NCI-H1417 treated with DMSO at 0.1 percent for 48 hours (cell line): ENCODE measurements around the gene MLLT3.
"Not testable (repeated sequence)": the region's sequence is repeated elsewhere in the genome, so short reads cannot be mapped to it uniquely, and the experiment has no call there.

Experiments
- DNase-seq: peaks from one replicate; lab custom pipeline; 2025; lab: John Stamatoyannopoulos, UW

The MLLT3 gene

DNA sequence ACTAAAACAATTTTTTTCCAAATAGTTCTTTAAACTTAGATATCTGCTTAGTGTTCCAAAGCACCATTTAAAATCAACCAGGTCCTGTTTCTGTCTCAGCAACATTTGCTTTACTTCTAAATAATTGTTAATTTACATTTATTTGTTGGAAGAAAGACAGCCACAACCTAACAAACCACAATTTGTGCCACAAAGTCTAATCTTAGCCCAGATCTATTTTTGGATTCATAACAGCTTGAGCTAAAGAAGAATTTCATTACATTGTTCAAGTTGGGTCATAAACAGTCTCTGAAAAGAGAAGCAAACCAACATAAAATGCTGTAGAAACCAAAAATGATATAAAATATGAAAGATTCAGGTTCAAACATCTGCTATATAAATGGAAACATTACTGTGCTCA lies 24.4 kb downstream of the MLLT3 start:
- DNase-seq, result no peak

DNA sequence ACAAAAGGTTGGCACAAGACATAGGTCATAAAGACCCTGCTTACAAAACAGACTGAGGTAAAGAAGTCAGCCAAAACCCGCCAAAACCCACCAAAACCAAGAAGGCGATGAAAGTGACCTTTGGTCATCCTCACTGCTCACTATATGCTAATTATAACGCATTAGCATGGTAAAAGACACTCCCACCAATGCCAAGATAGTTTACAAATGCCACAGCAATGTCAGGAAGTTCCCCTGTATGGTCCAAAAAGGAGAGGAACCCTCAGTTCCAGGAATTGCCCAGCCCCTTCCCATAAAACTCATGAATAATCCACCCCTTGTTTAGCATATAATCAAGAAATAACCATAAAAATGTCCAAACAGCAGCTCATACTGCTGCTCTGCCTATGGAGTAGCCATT lies 27.7 kb downstream of the MLLT3 start:
- DNase-seq, result no peak

DNA sequence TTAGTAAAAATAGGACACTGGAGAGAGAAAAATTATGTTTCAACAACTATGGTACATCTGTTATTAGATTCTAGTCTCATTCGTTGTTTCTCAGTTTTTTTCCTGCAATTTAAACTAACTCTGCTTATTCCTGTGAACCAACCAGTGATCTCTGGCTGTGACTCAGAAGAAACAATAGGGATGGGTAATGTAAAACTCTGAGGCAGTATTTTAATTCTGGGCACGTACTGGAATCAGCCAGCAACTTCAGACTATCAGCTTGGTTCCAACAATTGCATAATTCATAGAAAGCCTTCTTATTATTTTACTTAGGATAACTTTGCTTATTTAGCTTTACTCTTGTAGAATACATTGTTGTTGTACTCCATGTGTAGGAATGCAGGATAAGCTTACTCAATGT lies 28.8 kb downstream of the MLLT3 start:
- DNase-seq, result no peak

DNA sequence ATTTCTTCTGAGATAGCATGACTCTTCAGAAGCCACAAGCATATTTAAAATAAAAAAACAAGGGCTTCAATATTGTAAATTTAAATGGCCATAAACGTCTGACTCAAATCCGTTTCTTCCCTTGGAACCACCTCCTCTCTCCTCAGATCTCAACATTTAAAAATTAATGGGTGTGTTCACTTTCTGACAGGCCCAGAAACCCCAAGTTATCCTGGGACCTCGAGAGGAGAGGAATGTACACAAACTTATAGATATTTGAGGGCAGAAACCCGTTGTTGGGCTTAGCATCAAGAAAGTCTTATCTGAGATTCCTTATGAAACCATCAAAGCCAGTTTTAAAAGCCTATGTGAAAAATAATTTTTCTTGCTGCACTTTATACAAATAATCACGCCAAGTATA lies 29.2 kb downstream of the MLLT3 start:
- no peak for DNase-seq

DNA sequence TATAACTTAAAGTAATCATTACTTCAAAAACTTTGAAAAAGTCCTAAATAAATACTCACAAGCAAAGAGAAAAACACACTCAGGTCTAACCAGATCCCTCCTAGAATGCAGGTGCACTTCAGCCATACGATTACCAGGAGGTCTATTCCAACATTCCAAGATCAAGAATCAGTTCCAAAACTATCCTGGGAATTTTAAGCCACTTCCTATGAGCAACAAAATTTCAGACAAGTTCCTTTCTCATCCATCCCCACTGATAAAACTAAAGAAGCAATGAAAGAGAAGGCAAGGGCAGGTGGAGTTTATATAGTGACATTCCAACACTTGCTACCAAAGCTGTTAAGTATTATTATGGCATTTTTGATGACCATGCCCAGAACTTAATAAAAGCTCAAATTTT lies 29.6 kb downstream of the MLLT3 start:
- no peak for DNase-seq

DNA sequence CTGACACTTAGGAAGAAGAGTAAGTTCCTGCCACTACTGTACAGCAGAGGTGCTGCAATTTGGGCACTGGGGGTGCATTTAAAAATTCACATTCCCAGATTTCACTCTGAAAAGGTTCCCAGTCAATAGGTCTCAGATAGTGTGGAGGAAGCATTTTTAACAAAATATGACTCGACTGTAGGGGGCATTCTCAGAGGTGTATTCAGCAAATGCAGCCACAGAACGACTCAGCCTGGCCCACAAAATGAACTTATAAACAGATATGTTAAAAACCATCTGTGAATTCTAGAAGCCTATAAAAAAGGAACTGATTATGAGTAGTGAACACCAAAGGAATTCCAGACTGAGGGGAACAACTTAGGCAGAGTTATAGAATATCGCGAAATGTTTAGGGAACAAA lies 31.1 kb downstream of the MLLT3 start:
- no peak for DNase-seq

DNA sequence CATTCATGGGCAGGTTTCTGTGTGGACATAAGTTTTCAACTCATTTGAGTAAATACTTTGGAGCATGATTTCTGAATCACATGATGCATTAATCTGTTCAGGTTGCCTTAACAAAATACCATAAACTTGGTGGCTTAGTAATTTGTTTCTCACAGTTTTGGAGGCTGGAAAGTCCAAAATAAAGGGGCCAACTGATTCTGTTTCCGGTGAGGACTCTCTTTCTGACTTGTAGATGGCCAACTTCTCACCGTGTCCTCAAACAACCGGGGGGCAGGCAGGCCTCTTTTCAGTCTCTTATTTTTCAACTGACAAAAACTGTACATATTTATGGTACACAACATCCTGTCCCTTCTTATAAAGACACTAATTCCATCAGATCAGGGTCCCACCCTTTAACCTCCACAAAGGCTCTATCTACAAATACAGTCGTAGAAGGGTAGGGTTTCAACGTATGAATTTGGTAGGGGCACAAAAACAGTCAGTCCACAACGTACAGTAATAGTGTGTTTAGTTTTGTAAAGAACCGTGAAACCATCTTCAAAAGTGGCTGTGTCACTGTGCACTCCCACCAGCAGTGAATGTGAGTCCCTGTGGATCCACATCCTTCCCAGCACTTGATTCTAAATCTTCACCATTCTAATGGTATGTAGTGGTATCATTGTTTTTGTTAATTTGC lies 37.2 kb downstream of the MLLT3 start:
- DNase-seq, result no peak

DNA sequence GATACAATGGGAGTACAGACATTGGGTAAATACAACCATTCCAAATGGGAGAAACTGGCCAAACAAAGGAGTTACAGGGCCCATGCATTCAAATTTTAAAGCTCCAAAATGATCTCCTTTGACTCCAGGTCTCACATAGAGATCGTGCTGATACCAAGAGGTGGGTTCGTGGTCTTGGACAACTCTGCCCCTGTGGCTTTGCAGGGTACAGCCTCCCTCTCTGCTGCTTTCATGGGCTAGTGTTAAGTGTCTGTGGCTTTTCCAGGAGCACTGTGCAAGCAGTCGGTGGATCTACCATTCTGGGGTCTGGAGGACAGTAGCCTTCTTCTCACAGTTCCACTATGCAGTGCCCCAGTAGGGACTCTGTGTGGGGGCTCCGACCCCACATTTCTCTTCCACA lies 39.2 kb downstream of the MLLT3 start:
- not testable (repeated sequence) for DNase-seq

DNA sequence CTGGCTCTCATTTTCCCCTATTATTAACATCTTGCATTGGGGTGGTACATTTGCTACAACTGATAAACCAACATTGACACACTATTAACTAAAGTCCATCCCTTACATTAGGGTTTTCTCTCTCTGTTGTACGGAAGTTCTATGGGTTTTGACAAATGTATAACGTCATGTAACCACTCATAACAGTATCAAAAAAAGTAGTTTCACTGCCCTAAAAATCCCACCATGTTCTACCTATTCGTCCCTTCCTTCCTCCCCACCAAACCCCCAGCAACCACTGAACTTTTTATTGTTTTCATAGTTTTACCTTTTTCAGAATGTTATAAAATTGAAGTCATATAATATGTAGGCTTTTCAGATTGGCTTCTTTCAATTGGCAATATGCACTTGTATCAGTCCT lies 40.1 kb downstream of the MLLT3 start:
- DNase-seq, result no peak

DNA sequence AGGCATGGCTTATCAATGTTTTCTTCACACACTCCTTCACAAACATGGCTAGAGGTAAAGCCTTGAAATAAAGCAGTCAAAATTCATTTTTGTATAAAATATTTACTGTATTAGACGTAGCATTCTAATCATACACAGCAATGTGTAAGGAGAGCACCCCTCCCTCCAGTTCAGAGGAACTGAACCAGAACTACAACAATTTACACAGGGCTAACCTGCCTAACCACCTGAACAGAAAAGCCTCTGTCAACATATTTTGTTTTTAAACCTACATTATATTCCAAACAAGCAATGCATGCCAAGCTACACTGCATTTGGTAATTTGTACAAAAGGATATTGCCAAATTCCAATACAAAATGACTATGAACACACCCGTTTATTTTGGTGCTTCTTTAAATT lies 41.6 kb downstream of the MLLT3 start:
- no peak for DNase-seq

DNA sequence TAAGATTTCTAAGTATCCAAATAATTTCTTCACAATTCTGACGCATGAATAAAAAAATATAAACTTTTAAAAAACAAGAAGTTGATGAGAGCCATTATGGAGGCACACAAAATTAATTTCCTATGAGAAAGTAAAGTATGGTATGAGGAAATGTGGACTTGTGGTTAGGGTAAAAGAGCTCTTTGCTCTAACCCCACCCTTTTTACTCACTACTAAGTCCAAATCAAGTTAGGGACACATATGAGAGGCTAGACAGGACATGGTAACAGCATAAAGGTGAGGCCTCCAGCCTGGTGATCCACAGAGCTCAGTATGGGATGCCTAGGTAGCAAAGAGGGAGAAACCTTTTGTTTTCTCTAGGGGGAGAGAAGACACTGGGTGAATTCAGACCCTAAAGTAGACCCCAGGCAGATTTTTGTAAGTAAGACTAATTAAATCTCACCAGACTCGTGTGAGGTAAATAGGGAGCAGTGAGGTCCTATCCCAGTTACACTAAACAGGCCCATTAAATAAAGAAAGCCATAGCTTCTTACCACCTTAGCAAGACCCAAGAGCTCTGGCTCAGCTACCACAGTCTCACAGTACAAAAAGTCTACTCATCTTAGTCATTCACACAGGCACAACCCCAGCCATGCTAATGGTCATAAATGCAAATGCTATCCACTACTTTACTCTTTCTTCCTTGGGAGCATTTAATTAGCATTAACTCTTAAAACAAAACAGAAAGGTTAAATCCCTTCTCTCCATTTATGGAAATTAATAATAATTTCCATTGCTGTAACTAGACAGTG lies 42.6 kb downstream of the MLLT3 start:
- DNase-seq, result no peak

DNA sequence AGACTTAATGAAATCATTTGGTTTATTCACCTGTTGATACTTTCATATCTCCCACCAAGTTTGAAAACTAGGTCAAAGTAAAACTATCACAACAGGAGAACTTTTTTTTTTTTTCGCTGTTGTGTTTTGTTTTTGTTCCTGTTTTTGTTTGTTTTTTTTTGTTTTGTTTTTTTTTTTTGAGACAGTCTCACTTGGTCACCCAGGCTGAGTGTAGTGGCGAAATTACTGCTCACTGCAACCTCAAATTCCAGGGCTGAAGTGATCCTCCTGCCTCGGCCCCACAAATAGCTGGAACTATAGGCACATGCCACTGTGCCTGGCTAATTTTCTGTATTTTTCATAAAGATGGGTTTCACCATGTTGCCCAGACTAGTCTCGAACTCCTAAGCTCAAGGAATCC lies 49.3 kb downstream of the MLLT3 start:
- no peak for DNase-seq

DNA sequence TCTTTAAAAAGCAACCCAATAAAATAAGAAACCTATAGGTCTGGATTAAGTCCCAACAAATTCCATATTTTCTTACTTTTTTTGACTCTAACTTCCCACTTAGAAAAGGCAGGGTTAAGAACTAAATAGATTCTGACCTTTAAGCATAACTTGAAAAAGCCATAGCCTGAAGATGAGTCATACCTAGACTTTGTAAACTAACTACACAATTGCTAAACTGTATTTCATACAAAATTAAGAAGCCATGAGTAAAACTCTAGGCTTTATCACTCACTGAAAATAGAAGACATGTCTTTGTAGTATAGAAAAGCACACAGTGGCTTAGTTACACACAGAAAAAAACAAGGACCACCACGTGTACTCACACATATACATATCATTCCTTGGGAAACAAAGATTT lies 51.5 kb downstream of the MLLT3 start:
- DNase-seq, result no peak

DNA sequence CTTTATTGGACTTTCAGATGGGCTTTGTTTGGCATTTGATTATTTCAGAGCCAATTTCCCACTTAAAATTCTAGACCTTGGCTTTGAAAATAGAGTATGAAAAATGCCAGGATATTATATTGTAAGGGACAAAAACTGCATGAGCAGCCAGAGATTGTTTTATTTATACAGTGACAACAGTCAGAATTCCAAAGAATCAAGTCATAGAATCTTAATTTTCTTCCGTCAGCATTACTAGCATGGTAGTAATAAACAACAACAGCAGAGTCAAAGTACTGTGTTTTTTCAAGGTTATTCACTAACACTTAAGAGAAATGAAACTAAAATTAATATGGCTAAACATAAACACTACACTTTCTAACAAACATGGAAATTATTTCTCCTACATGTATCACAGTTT lies 52.2 kb downstream of the MLLT3 start:
- DNase-seq, result no peak

DNA sequence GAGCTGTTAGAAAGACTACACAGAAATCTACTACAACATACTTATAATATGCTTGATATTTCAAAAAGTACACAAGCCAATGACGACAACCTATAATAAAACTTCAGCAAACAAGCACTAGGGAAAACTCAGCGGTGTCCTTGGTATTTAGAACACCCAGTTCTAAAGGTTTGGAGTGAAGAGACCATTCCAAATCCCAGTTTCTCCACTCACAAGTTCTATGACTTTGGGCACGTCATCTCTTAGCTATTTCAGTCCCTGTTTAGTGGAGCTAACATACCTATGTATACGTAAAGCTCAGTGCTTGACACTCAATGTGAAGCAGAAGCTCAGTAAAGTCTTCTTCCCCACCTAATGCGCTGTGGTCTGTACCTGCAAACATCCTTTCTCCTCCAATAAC lies 52.8 kb downstream of the MLLT3 start:
- DNase-seq, result no peak

DNA sequence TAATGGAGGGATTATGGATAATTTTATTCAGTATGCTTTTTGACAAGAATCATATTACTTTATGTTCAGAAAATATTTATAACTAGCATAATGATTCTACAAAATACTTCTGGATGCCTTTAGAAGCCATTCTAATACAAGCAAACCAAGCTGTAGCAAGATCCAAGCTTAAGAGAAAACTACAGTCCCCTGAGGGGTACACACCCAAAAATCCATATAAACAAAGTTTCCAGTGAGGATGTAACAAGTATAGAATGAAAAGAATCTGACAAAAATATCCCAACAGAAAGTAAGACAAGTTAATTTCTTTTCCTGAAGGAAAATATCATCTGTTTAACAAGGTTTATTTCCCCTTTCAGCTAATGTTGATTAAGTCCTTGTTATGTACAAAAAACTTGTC lies 53.9 kb downstream of the MLLT3 start:
- DNase-seq, result no peak

DNA sequence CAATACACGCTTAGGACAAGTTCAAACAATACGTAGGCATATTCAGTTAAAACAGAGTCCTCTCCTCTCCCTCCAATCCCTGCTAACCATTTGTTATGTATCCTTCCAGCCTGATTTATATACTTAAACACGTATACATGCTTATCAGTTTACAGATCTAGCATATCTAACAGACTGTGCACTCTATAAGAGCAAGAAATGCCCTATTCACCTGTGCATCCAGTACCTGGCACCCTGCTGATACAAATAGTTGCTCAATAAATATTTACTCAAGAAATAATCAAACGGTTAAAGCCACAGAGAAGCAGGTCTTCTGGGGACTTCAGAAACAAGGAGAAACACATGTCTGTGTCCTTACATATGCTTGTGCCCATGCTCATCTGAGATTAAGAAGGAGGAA lies 55.9 kb downstream of the MLLT3 start:
- DNase-seq, result no peak

DNA sequence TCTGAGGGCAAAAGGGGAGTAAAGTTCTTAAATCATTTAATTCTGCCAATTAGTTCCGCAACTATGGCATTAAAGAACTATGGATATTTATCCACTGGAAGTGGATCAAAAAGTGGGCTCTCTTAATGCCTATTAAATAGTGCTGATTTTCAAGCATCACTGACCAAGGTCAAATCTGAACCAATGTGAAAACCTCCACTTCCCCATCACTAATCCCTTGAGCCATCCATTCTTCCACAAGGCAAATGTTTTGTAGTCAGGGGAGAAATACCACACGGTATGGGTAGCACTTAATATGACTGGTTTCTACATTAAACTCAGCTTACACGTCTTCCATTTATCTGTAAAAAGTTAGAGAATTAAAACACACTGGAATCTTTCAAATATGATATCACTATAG lies 57.6 kb downstream of the MLLT3 start:
- no peak for DNase-seq

DNA sequence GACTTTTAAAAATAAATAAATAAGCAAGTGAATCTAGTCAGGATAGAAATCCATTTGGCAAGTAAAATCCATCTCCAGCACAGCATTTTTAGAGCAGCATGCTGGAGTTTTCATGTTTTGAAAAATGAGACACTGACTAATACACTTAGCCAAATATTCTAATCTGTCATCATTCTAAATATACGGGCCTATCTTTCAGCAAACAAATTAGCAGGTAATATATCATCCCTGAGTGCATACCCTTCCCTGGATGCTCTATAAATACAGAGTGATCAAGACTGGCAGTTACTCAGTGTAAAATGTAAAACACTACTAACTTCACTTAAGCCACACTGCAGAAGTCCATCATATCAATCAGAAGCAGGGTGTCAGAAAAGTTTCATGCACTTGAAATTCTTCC lies 58.4 kb downstream of the MLLT3 start:
- no peak for DNase-seq

DNA sequence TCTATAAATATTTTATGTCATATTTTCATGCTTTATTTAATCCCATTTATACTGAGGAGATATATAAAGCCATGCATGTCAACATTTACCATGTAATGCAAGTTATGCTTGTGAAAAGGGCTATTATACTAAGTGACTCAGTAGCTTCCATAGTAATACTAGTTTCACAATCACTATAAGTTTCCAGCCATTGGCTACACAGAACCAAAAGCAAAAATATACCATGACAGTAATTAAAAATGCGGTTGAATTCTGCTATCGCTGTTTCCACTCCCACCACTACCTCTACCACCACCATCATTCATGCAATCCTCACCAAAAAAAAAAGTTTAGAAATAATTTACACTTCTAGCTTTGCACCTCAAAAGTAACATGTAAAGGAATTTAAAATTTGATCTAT lies 60.2 kb downstream of the MLLT3 start:
- DNase-seq, result no peak

DNA sequence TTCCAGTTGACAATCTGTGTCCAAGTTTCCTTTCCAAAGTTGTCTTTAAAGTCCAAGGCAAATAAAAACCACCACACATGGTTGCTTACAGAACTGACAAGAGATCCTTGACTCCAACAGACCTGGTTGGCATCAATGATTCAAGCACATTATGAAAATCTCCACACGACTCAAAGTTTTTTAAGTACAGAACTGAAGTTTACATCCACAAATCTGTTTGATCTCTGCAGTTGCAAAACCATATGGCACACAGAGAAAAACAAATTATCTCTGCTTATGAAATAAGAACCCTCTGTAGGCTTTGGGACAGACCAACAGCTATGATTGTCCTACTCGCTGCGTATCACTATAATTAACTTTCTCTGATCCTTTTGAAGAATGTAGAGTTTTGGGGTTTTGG lies 60.8 kb downstream of the MLLT3 start:
- no peak for DNase-seq

DNA sequence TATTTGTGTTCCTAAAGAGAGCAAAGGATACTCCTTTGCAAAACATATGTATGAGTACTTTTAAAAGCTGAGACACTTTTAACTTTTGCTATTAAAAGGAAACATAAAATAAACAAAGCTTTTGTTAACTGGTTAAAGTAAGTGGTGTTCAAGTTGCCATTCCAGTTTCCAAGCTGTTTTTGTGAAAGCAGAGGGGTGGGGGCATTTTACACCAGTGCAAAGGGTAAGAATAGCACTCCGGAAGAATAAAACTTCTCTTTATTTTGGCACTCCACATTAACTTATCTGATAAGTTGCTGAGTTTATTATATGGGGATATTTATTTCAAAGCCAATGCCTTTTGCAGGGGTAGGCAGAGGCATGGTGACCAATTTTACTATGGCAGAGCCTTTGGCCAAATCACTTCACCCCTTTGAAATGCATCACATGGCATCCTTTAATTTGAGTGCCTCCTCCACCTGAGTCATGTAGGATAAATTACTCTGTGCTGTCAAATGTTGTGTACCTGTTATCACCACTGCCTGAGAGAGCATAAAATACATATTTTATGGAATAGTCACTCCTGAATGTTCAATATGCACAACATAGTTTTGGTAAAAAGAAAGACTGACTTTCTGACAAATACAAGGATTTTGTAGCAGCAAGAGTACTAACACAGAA lies 62.9 kb downstream of the MLLT3 start:
- DNase-seq, result no peak

DNA sequence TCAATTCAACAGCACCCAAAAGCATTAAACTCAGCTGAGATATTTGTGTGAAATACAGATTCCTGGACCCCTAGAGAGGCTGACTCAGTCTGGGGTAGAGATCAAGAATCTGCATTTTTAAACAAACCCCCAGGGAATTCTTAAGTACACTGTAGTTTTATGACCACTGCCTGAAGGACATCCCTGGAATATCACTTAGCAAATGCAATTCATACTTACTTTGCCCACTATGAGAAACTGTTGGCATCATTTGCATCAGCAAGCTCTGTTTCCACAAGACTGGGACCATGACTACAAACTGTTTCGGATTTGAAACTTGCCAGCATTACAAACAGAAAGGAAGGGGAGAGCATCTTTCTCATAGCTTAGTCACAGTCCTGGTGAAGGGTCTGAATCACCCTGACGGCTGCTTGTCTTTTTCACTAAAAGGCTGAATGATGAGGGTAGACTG lies 63.7 kb downstream of the MLLT3 start:
- no peak for DNase-seq
